Measurements from ENCODE around the gene PRKCE.

Gene PRKCE

GRCh38 chr2:45723857-45724256 lies 72.4 kb downstream of the PRKCE start:
- DNase-seq (ENCODE audit: low read depth, low spot score), result no peak
- TF ChIP-seq EZH2 (IDR thresholded peaks at IDR 0.05), result no peak
- TF ChIP-seq FOXP2 (optimal IDR thresholded peaks at IDR 0.05; ENCODE audit: control extremely low read depth, extremely low read length, insufficient read depth), result no peak
- TF ChIP-seq POLR2AphosphoS5 (IDR thresholded peaks at IDR 0.05; ENCODE audit: borderline replicate concordance, low read depth, low read length), result no peak
- Histone ChIP-seq H3K36me3 (ENCODE audit: insufficient read depth, low read length) (no peaks in the 10 kb centered on the region), H3K9me3 (ENCODE audit: low read depth, low read length) (no peaks in the 10 kb centered on the region), H3K9ac (ENCODE audit: insufficient read length) (no peak overlapping the region), H3K4me3 (no peak overlapping the region), H3K27ac (no peak overlapping the region)

GRCh38 chr2:45724335-45724734 lies 72.9 kb downstream of the PRKCE start:
- TF ChIP-seq FOXP2 (optimal IDR thresholded peaks at IDR 0.05; ENCODE audit: control extremely low read depth, extremely low read length, insufficient read depth) (no peak), POLR2AphosphoS5 (IDR thresholded peaks at IDR 0.05; ENCODE audit: borderline replicate concordance, low read depth, low read length) (no peak), EZH2 (IDR thresholded peaks at IDR 0.05) (no peak)
- no peaks in the 10 kb centered on the region for H3K9me3 ChIP-seq (ENCODE audit: low read depth, low read length)
- DNase-seq (ENCODE audit: low read depth, low spot score), result no peak
- H3K9ac ChIP-seq (ENCODE audit: insufficient read length), result no peak overlapping the region
- no peak overlapping the region for H3K4me3 ChIP-seq
- no peaks in the 10 kb centered on the region for H3K36me3 ChIP-seq (ENCODE audit: insufficient read depth, low read length)
- H3K27ac ChIP-seq, result no peak overlapping the region

GRCh38 chr2:45725731-45726130 lies 74.3 kb downstream of the PRKCE start:
- no peak overlapping the region for H3K4me3 ChIP-seq
- TF ChIP-seq POLR2AphosphoS5 (IDR thresholded peaks at IDR 0.05; ENCODE audit: borderline replicate concordance, low read depth, low read length) (no peak), FOXP2 (optimal IDR thresholded peaks at IDR 0.05; ENCODE audit: control extremely low read depth, extremely low read length, insufficient read depth) (no peak), EZH2 (IDR thresholded peaks at IDR 0.05) (no peak)
- no peak overlapping the region for H3K27ac ChIP-seq
- no peak overlapping the region for H3K9ac ChIP-seq (ENCODE audit: insufficient read length)
- H3K36me3 ChIP-seq (ENCODE audit: insufficient read depth, low read length), result no peaks in the 10 kb centered on the region
- H3K9me3 ChIP-seq (ENCODE audit: low read depth, low read length), result no peaks in the 10 kb centered on the region
- DNase-seq (ENCODE audit: low read depth, low spot score), result no peak

GRCh38 chr2:45726188-45726587 lies 74.7 kb downstream of the PRKCE start:
- Histone ChIP-seq H3K9ac (ENCODE audit: insufficient read length) (no peak overlapping the region), H3K36me3 (ENCODE audit: insufficient read depth, low read length) (no peaks in the 10 kb centered on the region), H3K9me3 (ENCODE audit: low read depth, low read length) (no peaks in the 10 kb centered on the region), H3K27ac (no peak overlapping the region), H3K4me3 (no peak overlapping the region)
- DNase-seq (ENCODE audit: low read depth, low spot score), result no peak
- TF ChIP-seq POLR2AphosphoS5 (IDR thresholded peaks at IDR 0.05; ENCODE audit: borderline replicate concordance, low read depth, low read length) (no peak), EZH2 (IDR thresholded peaks at IDR 0.05) (no peak), FOXP2 (optimal IDR thresholded peaks at IDR 0.05; ENCODE audit: control extremely low read depth, extremely low read length, insufficient read depth) (no peak)

GRCh38 chr2:45728458-45728942 lies 77.0 kb downstream of the PRKCE start:
- TF ChIP-seq FOXP2 (optimal IDR thresholded peaks at IDR 0.05; ENCODE audit: control extremely low read depth, extremely low read length, insufficient read depth) (no peak), POLR2AphosphoS5 (IDR thresholded peaks at IDR 0.05; ENCODE audit: borderline replicate concordance, low read depth, low read length) (no peak), EZH2 (IDR thresholded peaks at IDR 0.05) (no peak)
- no peak overlapping the region for H3K4me3 ChIP-seq
- no peaks in the 10 kb centered on the region for H3K9me3 ChIP-seq (ENCODE audit: low read depth, low read length)
- DNase-seq (ENCODE audit: low read depth, low spot score), result no peak
- no peaks in the 10 kb centered on the region for H3K36me3 ChIP-seq (ENCODE audit: insufficient read depth, low read length)
- no peak overlapping the region for H3K27ac ChIP-seq
- H3K9ac ChIP-seq (ENCODE audit: insufficient read length), result no peak overlapping the region

- Histone ChIP-seq H3K4me3 (no peak overlapping the region), H3K36me3 (ENCODE audit: insufficient read depth, low read length) (no peaks in the 10 kb centered on the region), H3K9ac (ENCODE audit: insufficient read length) (no peak overlapping the region), H3K9me3 (ENCODE audit: low read depth, low read length) (no peaks in the 10 kb centered on the region), H3K27ac (no peak overlapping the region)
- no peak for DNase-seq (ENCODE audit: low read depth, low spot score)
- TF ChIP-seq EZH2 (IDR thresholded peaks at IDR 0.05) (no peak), FOXP2 (optimal IDR thresholded peaks at IDR 0.05; ENCODE audit: control extremely low read depth, extremely low read length, insufficient read depth) (no peak), POLR2AphosphoS5 (IDR thresholded peaks at IDR 0.05; ENCODE audit: borderline replicate concordance, low read depth, low read length) (no peak)
Measured at GRCh38 chr2:45729753-45730512, 78.5 kb downstream of the PRKCE start.

- H3K27ac ChIP-seq, result no peak overlapping the region
- H3K36me3 ChIP-seq (ENCODE audit: insufficient read depth, low read length), result no peaks in the 10 kb centered on the region
- TF ChIP-seq EZH2 (IDR thresholded peaks at IDR 0.05) (no peak), POLR2AphosphoS5 (IDR thresholded peaks at IDR 0.05; ENCODE audit: borderline replicate concordance, low read depth, low read length) (no peak), FOXP2 (optimal IDR thresholded peaks at IDR 0.05; ENCODE audit: control extremely low read depth, extremely low read length, insufficient read depth) (no peak)
- no peak overlapping the region for H3K9ac ChIP-seq (ENCODE audit: insufficient read length)
- no peaks in the 10 kb centered on the region for H3K9me3 ChIP-seq (ENCODE audit: low read depth, low read length)
- H3K4me3 ChIP-seq, result no peak overlapping the region
- no peak for DNase-seq (ENCODE audit: low read depth, low spot score)
Measured at GRCh38 chr2:45731141-45731540, 79.7 kb downstream of the PRKCE start.

GRCh38 chr2:45732436-45732835 lies 81.0 kb downstream of the PRKCE start:
- H3K4me3 ChIP-seq, result no peak overlapping the region
- H3K9ac ChIP-seq (ENCODE audit: insufficient read length), result no peak overlapping the region
- no peak for DNase-seq (ENCODE audit: low read depth, low spot score)
- no peaks in the 10 kb centered on the region for H3K36me3 ChIP-seq (ENCODE audit: insufficient read depth, low read length)
- TF ChIP-seq EZH2 (IDR thresholded peaks at IDR 0.05) (no peak), POLR2AphosphoS5 (IDR thresholded peaks at IDR 0.05; ENCODE audit: borderline replicate concordance, low read depth, low read length) (no peak), FOXP2 (optimal IDR thresholded peaks at IDR 0.05; ENCODE audit: control extremely low read depth, extremely low read length, insufficient read depth) (no peak)
- no peaks in the 10 kb centered on the region for H3K9me3 ChIP-seq (ENCODE audit: low read depth, low read length)
- H3K27ac ChIP-seq, result no peak overlapping the region
